SK-N-SH (cell line): ENCODE data around the gene FGD3. TPM values are rescaled to one million over a fixed set of nuclear protein-coding genes. Genes with fewer than 3 reads are reported as not detected.

Experiments used
- CTCF ChIA-PET: fragments of 300-600, 350-600 bp; formaldehyde crosslinking; extraction: SDS; loops from one replicate; lab custom pipeline; 2021; lab: Yijun Ruan, JAX
- POLR2A ChIA-PET: fragments of 350-600 bp; sonication (Branson Sonifier 250); formaldehyde crosslinking; extraction: SDS; loops from one replicate; lab custom pipeline; 2020; ENCODE audit warnings: antibody characterized with exemption, inconsistent platforms; lab: Yijun Ruan, JAX
- DNase-seq: peaks from one replicate; pipeline ENCODE4 v3.0.0; 2012
- H2AFZ ChIP-seq: fragments of 200-600 bp; sonication (generic); 2 replicates; pipeline ENCODE4 v1.8.1; 2016; ENCODE audit warnings: antibody characterized with exemption, mild to moderate bottlenecking, low read depth
- H3F3A ChIP-seq: fragments of 200-600 bp; sonication (generic); replicated peaks from 2 replicates; pipeline ENCODE3; 2016; ENCODE audit warnings: antibody characterized with exemption, mild to moderate bottlenecking; ENCODE audit not compliant: insufficient read depth
- H3K27ac ChIP-seq, 2 experiments: fragments of 200-500 bp in 1 of 2; fragments of 200-600 bp in 1 of 2; sonication (Bioruptor generic) in 1 of 2; sonication (generic), shearing (Covaris generic) in 1 of 2; 2 replicates each; pipeline versions ENCODE4 v1.5.1 to v1.6.1; 2014 to 2016; ENCODE audit warnings: low read depth in 2 of 2, inconsistent platforms in 1 of 2, low read length in 1 of 2, mild to moderate bottlenecking in 1 of 2, mixed read lengths in 1 of 2
- H3K27me3 ChIP-seq: fragments of 200-600 bp; sonication (generic), shearing (Covaris generic); 2 replicates; pipeline ENCODE4 v1.6.1; 2016; ENCODE audit warnings: mixed run types; ENCODE audit not compliant: insufficient read depth
- H3K36me3 ChIP-seq, 2 experiments: fragments of 200-500 bp in 1 of 2; fragments of 200-600 bp in 1 of 2; sonication (Bioruptor generic) in 1 of 2; sonication (generic) in 1 of 2; replicated peaks in 1 of 2; 2 replicates each; pipeline versions ENCODE3 to v1.5.1; 2014 to 2016; ENCODE audit warnings: low read length in 1 of 2, mild to moderate bottlenecking in 1 of 2; ENCODE audit not compliant: insufficient read depth in 2 of 2, control insufficient read depth in 1 of 2
- H3K4me1 ChIP-seq, 2 experiments: fragments of 200-500 bp in 1 of 2; fragments of 200-600 bp in 1 of 2; sonication (Bioruptor generic) in 1 of 2; sonication (generic), shearing (Covaris generic) in 1 of 2; 2 replicates each; pipeline versions ENCODE4 v1.5.1 to v1.6.1; 2014 to 2016; ENCODE audit warnings: low read depth in 1 of 2, low read length in 1 of 2, mixed run types in 1 of 2; ENCODE audit not compliant: insufficient read depth in 2 of 2, control insufficient read depth in 1 of 2
- H3K4me2 ChIP-seq: fragments of 200-600 bp; sonication (generic), shearing (Covaris generic); 2 replicates; pipeline ENCODE4 v1.6.1; 2017; ENCODE audit warnings: mixed run types
- H3K4me3 ChIP-seq, 2 experiments: fragments of 200-500 bp in 1 of 2; fragments of 200-600 bp in 1 of 2; sonication (Bioruptor generic) in 1 of 2; sonication (generic), shearing (Covaris generic) in 1 of 2; 2 replicates each; pipeline versions ENCODE4 v1.5.1 to v1.8.1; 2014 to 2016; ENCODE audit warnings: low read depth in 2 of 2, inconsistent platforms in 1 of 2, low read length in 1 of 2, mild to moderate bottlenecking in 1 of 2, mixed read lengths in 1 of 2, moderate library complexity in 1 of 2
- H3K79me2 ChIP-seq: fragments of 200-600 bp; sonication (generic); 2 replicates; pipeline ENCODE4 v1.8.1; 2017; ENCODE audit warnings: mild to moderate bottlenecking; ENCODE audit not compliant: insufficient read depth
- H3K9ac ChIP-seq: fragments of 200-600 bp; sonication (generic); 2 replicates; pipeline ENCODE4 v1.6.1; 2017; ENCODE audit warnings: mixed run types
- H3K9me2 ChIP-seq: fragments of 200-600 bp; sonication (generic); 2 replicates; pipeline ENCODE4 v1.6.1; 2017; ENCODE audit warnings: mixed run types
- H3K9me3 ChIP-seq: fragments of 200-600 bp; sonication (generic); 2 replicates; pipeline ENCODE4 v1.6.1; 2017; ENCODE audit warnings: mixed run types, mild to moderate bottlenecking, moderate library complexity
- H4K20me1 ChIP-seq: fragments of 200-600 bp; sonication (generic); 2 replicates; pipeline ENCODE4 v1.6.1; 2017; ENCODE audit warnings: mild to moderate bottlenecking, mixed run types; ENCODE audit not compliant: insufficient read depth
- CTCF ChIP-seq: fragments of 200-600 bp; sonication (generic); IDR thresholded peaks from 2 replicates; pipeline ENCODE4 v1.6.1; 2017; ENCODE audit warnings: antibody characterized with exemption, mild to moderate bottlenecking, moderate library complexity
- ELF1 ChIP-seq: IDR thresholded peaks from 2 replicates; pipeline ENCODE4 v1.4.0; 2012
- EZH2phosphoT487 ChIP-seq: fragments of 200-600 bp; sonication (generic); IDR thresholded peaks from 2 replicates; pipeline ENCODE4 v1.6.1; 2017; ENCODE audit warnings: low read depth, mixed run types, mild to moderate bottlenecking, antibody characterized with exemption, moderate library complexity, borderline replicate concordance
- FOSL2 ChIP-seq: IDR thresholded peaks from 2 replicates; pipeline ENCODE4 v1.4.0; 2012; ENCODE audit warnings: low read depth, mild to moderate bottlenecking, moderate library complexity, borderline replicate concordance
- FOXJ3 ChIP-seq: sonication (generic); formaldehyde crosslinking; IDR thresholded peaks from 2 replicates; pipeline ENCODE4 v1.5.1; 2020; ENCODE audit warnings: mild to moderate bottlenecking, missing genetic modification reagents
- GATA2 ChIP-seq: sonication (generic); formaldehyde crosslinking; IDR thresholded peaks from 2 replicates; pipeline ENCODE4 v1.5.0; 2020; ENCODE audit warnings: mild to moderate bottlenecking, missing genetic modification reagents
- MEF2A ChIP-seq: IDR thresholded peaks from 2 replicates; pipeline ENCODE4 v1.4.0; 2012; ENCODE audit warnings: low read depth, borderline replicate concordance
- NFIC ChIP-seq: IDR thresholded peaks from 2 replicates; pipeline ENCODE4 v1.4.0; 2012; ENCODE audit warnings: borderline replicate concordance
- RXRA ChIP-seq: IDR thresholded peaks from 2 replicates; pipeline ENCODE4 v1.4.0; 2012; ENCODE audit warnings: low read depth, mild to moderate bottlenecking, borderline replicate concordance
- SIN3A ChIP-seq: IDR thresholded peaks from 2 replicates; pipeline ENCODE4 v1.6.1; 2012; ENCODE audit warnings: low read depth, mild to moderate bottlenecking, low read length, moderate library complexity, borderline replicate concordance
- SMC3 ChIP-seq: IDR thresholded peaks from 2 replicates; pipeline ENCODE4 v1.6.1; 2012; ENCODE audit warnings: low read depth, low read length, improper control_type of control experiment
- YY1 ChIP-seq: IDR thresholded peaks from 2 replicates; pipeline ENCODE4 v1.4.0; 2012; ENCODE audit warnings: low read depth, mild to moderate bottlenecking
- ZBTB33 ChIP-seq: IDR thresholded peaks from 2 replicates; pipeline ENCODE4 v1.4.0; 2012; ENCODE audit warnings: low read depth, borderline replicate concordance
- WGBS: methylation state at CpG from one replicate; pipeline ENCODE4 v1.1.6; 2017; ENCODE audit warnings: low lambda C conversion rate; 5-methylcytosine and 5-hydroxymethylcytosine counted together
- polyA plus RNA-seq, 3 experiments: library from polyadenylated mRNA; depleted of rRNA; stranded (reverse); fragments of >200 nt; gene quantifications; 2 replicates each; pipeline ENCODE4 v1.2.3, GENCODE V29; 2012
- TF ChIP-seq, protein P1 (sequence below): fragments of 150-350 bp; IDR thresholded peaks from 2 replicates; pipeline ENCODE4 v1.6.1; 2016; ENCODE audit warnings: mild to moderate bottlenecking, low read depth, low read length

FGD3 gene
- polyA plus RNA-seq, 1 of the 3 experiments (the other 2 are of a cell fraction), result not detected

GRCh38 chr9:93043122-93043521, 95.8 kb downstream of the FGD3 start:
- ChIA-PET POLR2A (no interaction called here), CTCF (no interaction called here)
- TF ChIP-seq GATA2 (CRISPR knock-in tag) (no peak), MEF2A (no peak), EZH2phosphoT487 (no peak), FOXJ3 (no peak), YY1 (no peak), SIN3A (no peak), SMC3 (no peak), ZBTB33 (no peak), ELF1 (no peak), FOSL2 (no peak), RXRA (no peak)
- TF ChIP-seq, protein P1, sequence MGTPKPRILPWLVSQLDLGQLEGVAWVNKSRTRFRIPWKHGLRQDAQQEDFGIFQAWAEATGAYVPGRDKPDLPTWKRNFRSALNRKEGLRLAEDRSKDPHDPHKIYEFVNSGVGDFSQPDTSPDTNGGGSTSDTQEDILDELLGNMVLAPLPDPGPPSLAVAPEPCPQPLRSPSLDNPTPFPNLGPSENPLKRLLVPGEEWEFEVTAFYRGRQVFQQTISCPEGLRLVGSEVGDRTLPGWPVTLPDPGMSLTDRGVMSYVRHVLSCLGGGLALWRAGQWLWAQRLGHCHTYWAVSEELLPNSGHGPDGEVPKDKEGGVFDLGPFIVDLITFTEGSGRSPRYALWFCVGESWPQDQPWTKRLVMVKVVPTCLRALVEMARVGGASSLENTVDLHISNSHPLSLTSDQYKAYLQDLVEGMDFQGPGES, result no peak
- no peak overlapping the region for H3K27ac ChIP-seq
- no peaks in the 10 kb centered on the region for H3K79me2 ChIP-seq
- H3K9me3 ChIP-seq, result no peaks in the 10 kb centered on the region
- H3F3A ChIP-seq, result no peaks in the 10 kb centered on the region
- no peaks in the 10 kb centered on the region for H3K4me1 ChIP-seq
- no peak overlapping the region for H3K4me2 ChIP-seq
- H3K9me2 ChIP-seq, result no peaks in the 10 kb centered on the region
- no peaks in the 10 kb centered on the region for H3K27me3 ChIP-seq
- no peaks in the 10 kb centered on the region for H3K36me3 ChIP-seq
- no peak overlapping the region for H3K4me3 ChIP-seq
- H3K9ac ChIP-seq, result no peak overlapping the region
- 68% methylated on average over 6 of the region's 6 CpGs for WGBS
- no peaks in the 10 kb centered on the region for H4K20me1 ChIP-seq
- no peak overlapping the region for H2AFZ ChIP-seq
- no peak for DNase-seq

DNA sequence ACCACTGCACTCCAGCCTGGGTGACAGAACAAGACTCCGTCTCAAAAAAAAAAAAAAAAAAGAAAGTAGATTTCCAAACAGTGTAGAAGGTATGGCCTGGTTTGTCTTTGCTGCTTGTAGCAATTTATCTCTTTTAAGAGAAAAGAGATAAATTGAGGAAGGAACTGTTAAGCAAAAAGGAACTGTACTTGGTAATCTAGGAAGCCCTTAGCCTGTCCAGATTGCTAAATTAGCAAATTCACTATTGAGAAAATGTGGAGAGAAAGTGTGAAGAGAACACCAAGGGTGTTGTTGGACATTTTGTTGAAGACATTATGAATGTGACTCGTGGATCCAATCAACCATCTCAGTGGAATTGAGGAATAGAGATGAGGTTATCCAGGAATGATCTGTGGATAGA, 98.2 kb downstream of the FGD3 start:
- Histone ChIP-seq H3K36me3 (no peaks in the 10 kb centered on the region), H4K20me1 (no peaks in the 10 kb centered on the region), H3K9me3 (no peaks in the 10 kb centered on the region), H3K9ac (no peak overlapping the region), H3K79me2 (no peaks in the 10 kb centered on the region), H3K4me1 (no peaks in the 10 kb centered on the region), H3K4me3 (no peak overlapping the region), H3K27me3 (no peaks in the 10 kb centered on the region), H3K27ac (no peak overlapping the region), H3K4me2 (no peak overlapping the region), H3K9me2 (no peaks in the 10 kb centered on the region), H3F3A (no peaks in the 10 kb centered on the region), H2AFZ (no peak overlapping the region)
- DNase-seq, result no peak
- TF ChIP-seq CTCF (no peak), NFIC (no peak)
- POLR2A ChIA-PET, result no interaction called here
- 53% methylated on average over 2 of the region's 2 CpGs for WGBS
- CTCF ChIA-PET, result no interaction called here
